DOHH2 (cell line): ENCODE results near the gene SON.
A peak's percentile ranks its signal among the peaks of the same experiment; 100 is the strongest.

Experiments
- H3F3A ChIP-seq: fragments of 200-600 bp; sonication (generic), shearing (Covaris generic); 2 replicates; pipeline ENCODE4 v1.6.0; 2016; ENCODE audit warnings: antibody characterized with exemption, mild to moderate bottlenecking; ENCODE audit not compliant: control insufficient read depth, insufficient read depth
- H3K27ac ChIP-seq: fragments of 200-600 bp; sonication (generic); 2 replicates; pipeline ENCODE4 v1.5.1; 2014; ENCODE audit warnings: low read depth, mild to moderate bottlenecking, low read length, moderate library complexity
- H3K27me3 ChIP-seq: fragments of 200-600 bp; sonication (generic); 2 replicates; pipeline ENCODE4 v1.6.1; 2014; ENCODE audit warnings: mild to moderate bottlenecking, low read length, mixed read lengths; ENCODE audit not compliant: control insufficient read depth
- H3K36me3 ChIP-seq: fragments of 200-600 bp; sonication (generic); 2 replicates; pipeline ENCODE4 v1.6.1; 2014; ENCODE audit warnings: mild to moderate bottlenecking, low read length, moderate library complexity, mixed read lengths; ENCODE audit not compliant: control insufficient read depth
- H3K4me1 ChIP-seq: fragments of 200-600 bp; sonication (generic); 2 replicates; pipeline ENCODE4 v1.6.1; 2014; ENCODE audit warnings: mild to moderate bottlenecking, low read length, mixed read lengths; ENCODE audit not compliant: control insufficient read depth
- H3K4me2 ChIP-seq: fragments of 200-600 bp; sonication (generic); 2 replicates; pipeline ENCODE4 v1.6.0; 2014; ENCODE audit warnings: mild to moderate bottlenecking, low read length, moderate library complexity
- H3K4me3 ChIP-seq: fragments of 200-600 bp; sonication (generic); 2 replicates; pipeline ENCODE4 v1.5.1; 2014; ENCODE audit warnings: mild to moderate bottlenecking, low read length, mixed read lengths
- H3K79me2 ChIP-seq: fragments of 200-600 bp; sonication (generic); 2 replicates; pipeline ENCODE4 v1.6.1; 2014; ENCODE audit warnings: mild to moderate bottlenecking, low read length, mixed read lengths; ENCODE audit not compliant: control insufficient read depth
- H3K9me2 ChIP-seq: fragments of 200-600 bp; sonication (generic); replicated peaks from 2 replicates; pipeline ENCODE4 v1.6.1; 2014; ENCODE audit warnings: mild to moderate bottlenecking, low read length, mixed read lengths; ENCODE audit not compliant: control insufficient read depth
- H3K9me3 ChIP-seq: fragments of 200-600 bp; sonication (generic); 2 replicates; pipeline ENCODE4 v1.6.1; 2014; ENCODE audit warnings: antibody characterized with exemption, low read length, mixed read lengths; ENCODE audit not compliant: control insufficient read depth, insufficient read depth
- H4K20me1 ChIP-seq: fragments of 200-600 bp; sonication (generic); 2 replicates; pipeline ENCODE4 v1.6.0; 2014; ENCODE audit warnings: low read depth, mild to moderate bottlenecking, antibody characterized with exemption, low read length, moderate library complexity; ENCODE audit not compliant: control insufficient read depth, insufficient read depth
- CTCF ChIP-seq: fragments of 200-600 bp; sonication (generic); IDR thresholded peaks from one replicate; pipeline ENCODE4 v1.5.1; 2014; ENCODE audit warnings: antibody characterized with exemption, mild to moderate bottlenecking, low read depth, low read length; ENCODE audit not compliant: poor library complexity, severe bottlenecking
- EZH2phosphoT487 ChIP-seq: fragments of 200-600 bp; sonication (generic); IDR thresholded peaks from 2 replicates; pipeline ENCODE4 v1.6.1; 2017; ENCODE audit warnings: borderline replicate concordance, mild to moderate bottlenecking, antibody characterized with exemption, low read length, moderate library complexity, mixed read lengths

Gene SON

GRCh38 chr21:33588485-33589335 is 45.9 kb downstream of the SON start, which contains the start of gene DONSON:
Gene DONSON (minus strand): TSS chr21:33588684. CDS start chr21:33588641, 43 bp downstream.
- H3K27me3 ChIP-seq: no peaks in the 10 kb centered on the region
- no peaks in the 10 kb centered on the region for H4K20me1 ChIP-seq
- H3K4me3 ChIP-seq: peak within 1 kb of the TSS; percentile 94
- peak within 1 kb of the TSS; percentile 94 for H3K4me2 ChIP-seq
- no peaks in the 10 kb centered on the region for H3K9me3 ChIP-seq
- peaks cover 11% of the 10 kb centered on the region; the same call in 1 of the 2 replicates for H3F3A ChIP-seq
- H3K9me2 ChIP-seq: no peaks in the 10 kb centered on the region
- peak within 1 kb of the TSS; percentile 39 for H3K27ac ChIP-seq
- peaks cover 33% of the 10 kb centered on the region for H3K79me2 ChIP-seq
- TF ChIP-seq CTCF (no peak), EZH2phosphoT487 (no peak)
- peaks cover 30% of the 10 kb centered on the region for H3K36me3 ChIP-seq
- H3K4me1 ChIP-seq: peaks cover 22% of the 10 kb centered on the region

- Histone ChIP-seq H3F3A (peaks cover 9% of the 10 kb centered on the region; the same call in 1 of the 2 replicates), H3K9me3 (no peaks in the 10 kb centered on the region), H3K36me3 (peaks cover 25% of the 10 kb centered on the region), H3K27me3 (no peaks in the 10 kb centered on the region), H3K4me1 (no peaks in the 10 kb centered on the region), H4K20me1 (no peaks in the 10 kb centered on the region), H3K79me2 (no peaks in the 10 kb centered on the region), H3K9me2 (no peaks in the 10 kb centered on the region), H3K27ac (no peak overlapping the region), H3K4me3 (no peak overlapping the region), H3K4me2 (no peak overlapping the region)
- no peak for TF ChIP-seq EZH2phosphoT487
Observed at GRCh38 chr21:33598051-33598450, 55.2 kb downstream of the SON start.

- Histone ChIP-seq H3F3A (no peaks in the 10 kb centered on the region; the same call in 1 of the 2 replicates), H3K9me3 (no peaks in the 10 kb centered on the region), H3K4me3 (no peak overlapping the region), H3K36me3 (peaks cover 5% of the 10 kb centered on the region), H3K27me3 (no peaks in the 10 kb centered on the region), H3K4me2 (no peak overlapping the region), H3K4me1 (0 out of 2 replicates have a peak, but pooled peaks cover 3% of the 10 kb centered on the region), H3K79me2 (no peaks in the 10 kb centered on the region), H3K27ac (no peak overlapping the region), H4K20me1 (no peaks in the 10 kb centered on the region), H3K9me2 (no peaks in the 10 kb centered on the region)
- TF ChIP-seq CTCF: no peak
- TF ChIP-seq EZH2phosphoT487: no peak
Observed at GRCh38 chr21:33608559-33608958, 65.7 kb downstream of the SON start.
